Head of caudate nucleus (tissue), 42 donors: Measurements from ENCODE around the gene GPR158.

Experiments
- DNase-seq, 42 donors: peaks; one replicate each; pipeline versions ENCODE4 v3.0.0 to v3.0.0-alpha.2; 2020 to 2021; ENCODE audit warnings: mixed read lengths in 7 of 42
- intact Hi-C: fragments of 100-400 bp; cut with DNase I; formaldehyde crosslinking; loops from one replicate; pipeline ENCODE4 v1.15.0; 2022

GPR158 gene

GRCh38 chr10:25531457-25532061 lies 356.8 kb downstream of the GPR158 start:
- intact Hi-C loops = no loop called here
- no peak for DNase-seq

DNA sequence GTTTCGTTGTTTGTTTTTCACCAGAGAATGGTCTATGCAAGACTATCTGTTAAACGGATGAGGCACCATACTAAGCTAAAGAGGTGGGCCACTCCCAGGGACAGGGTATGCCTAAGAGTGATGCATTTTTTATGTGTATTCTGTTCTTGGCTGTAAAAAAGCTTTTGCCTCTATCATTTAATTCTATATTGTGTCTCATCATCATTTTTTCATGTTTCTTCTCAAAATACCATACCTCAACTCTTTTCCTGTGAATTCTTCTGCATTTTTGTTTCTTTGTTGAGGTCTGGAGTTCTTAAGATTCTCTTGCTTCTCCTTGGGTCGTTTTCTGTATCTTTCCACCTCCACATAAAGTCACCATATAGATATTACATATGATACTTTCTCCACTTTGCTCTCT lies 357.4 kb downstream of the GPR158 start:
- no peak for DNase-seq
- intact Hi-C loops = no loop called here

- intact Hi-C loops = no loop called here
- no peak for DNase-seq
Observed at GRCh38 chr10:25536027-25536426, 361.2 kb downstream of the GPR158 start.

- DNase-seq = peak in 35 of 42 donors; percentile 5 to 84 (median 50)
- intact Hi-C loops = no loop called here
Observed at GRCh38 chr10:25547382-25547781, 372.6 kb downstream of the GPR158 start.

GRCh38 chr10:25552283-25552919 lies 377.6 kb downstream of the GPR158 start:
- intact Hi-C loops = no loop called here
- DNase-seq = no peak

- intact Hi-C loops = no loop called here
- DNase-seq = no peak
Observed at GRCh38 chr10:25555865-25556264, 381.1 kb downstream of the GPR158 start.

GRCh38 chr10:25556457-25556856 lies 381.7 kb downstream of the GPR158 start:
- intact Hi-C loops = no loop called here
- no peak for DNase-seq

- intact Hi-C loops = no loop called here
Observed at GRCh38 chr10:25557136-25557535, 382.3 kb downstream of the GPR158 start.

GRCh38 chr10:25561758-25562157 lies 387.0 kb downstream of the GPR158 start:
- intact Hi-C loops = no loop called here
- no peak for DNase-seq

More at GRCh38 chr10:25557136-25557535, 382.3 kb downstream of the GPR158 start:
- no peak for DNase-seq

DNA sequence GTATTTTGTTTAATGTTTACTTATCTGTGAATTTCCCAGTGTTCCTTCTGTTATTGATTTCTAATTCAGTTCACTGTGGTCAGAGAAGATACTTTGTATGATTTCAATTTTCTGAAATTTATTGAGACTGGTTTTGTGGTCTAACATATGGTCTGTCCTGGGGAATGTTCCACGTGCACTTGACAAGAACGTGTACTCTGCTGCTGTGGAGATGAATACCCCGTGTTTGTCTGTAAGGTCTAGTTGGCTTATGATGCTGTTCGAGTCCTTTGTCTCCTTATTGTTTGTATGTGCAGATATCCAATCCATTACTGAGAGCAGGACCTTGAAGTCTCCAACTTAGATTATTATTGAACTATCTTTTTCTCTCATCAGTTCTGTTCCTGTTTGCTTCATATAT lies 387.7 kb downstream of the GPR158 start:
- no peak for DNase-seq
- intact Hi-C loops = no loop called here

- intact Hi-C loops = no loop called here
- no peak for DNase-seq
Observed at GRCh38 chr10:25564351-25564750, 389.6 kb downstream of the GPR158 start.

DNA sequence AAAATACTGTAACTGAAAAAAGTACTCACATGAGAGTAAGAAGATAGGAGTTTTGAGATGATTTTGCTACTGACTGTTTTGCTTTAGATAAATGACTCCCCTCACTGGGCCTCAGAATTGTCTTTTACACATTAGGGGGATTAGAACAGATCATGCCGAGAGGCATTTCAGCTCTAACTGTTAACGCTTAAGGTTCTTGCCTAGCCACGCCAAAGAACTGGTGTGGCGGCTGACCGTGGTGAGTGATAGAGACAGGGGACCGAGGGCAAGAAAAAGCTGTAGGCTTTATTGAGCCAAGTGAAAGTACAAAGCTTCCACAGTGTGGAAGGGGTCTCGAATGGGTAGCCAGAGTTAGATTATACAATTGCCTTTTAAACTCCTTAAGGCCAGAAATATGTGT lies 390.8 kb downstream of the GPR158 start:
- DNase-seq = no peak
- intact Hi-C loops = no loop called here

- DNase-seq = no peak
- intact Hi-C loops = no loop called here
Observed at GRCh38 chr10:25573316-25573715, 398.5 kb downstream of the GPR158 start.

DNA sequence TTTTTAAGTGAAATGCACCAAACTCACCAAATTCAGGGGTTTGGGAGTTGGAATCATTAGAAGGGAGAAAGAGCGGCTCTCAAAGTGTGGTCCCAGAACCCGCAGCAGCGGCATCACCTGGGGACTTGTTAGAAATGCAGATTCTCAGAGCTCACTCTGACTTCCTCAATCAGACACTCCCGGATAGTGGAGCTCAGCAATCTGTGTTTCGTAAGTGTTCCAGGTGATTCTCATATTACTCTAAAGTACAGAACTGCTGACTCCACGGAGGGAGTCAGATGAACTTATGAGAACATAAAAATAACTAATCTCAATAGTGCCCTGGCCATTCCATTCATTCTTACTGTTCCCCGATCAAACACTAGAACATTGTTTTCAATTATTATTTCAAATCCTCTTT lies 400.5 kb downstream of the GPR158 start:
- DNase-seq = no peak
- intact Hi-C loops = no loop called here

DNA sequence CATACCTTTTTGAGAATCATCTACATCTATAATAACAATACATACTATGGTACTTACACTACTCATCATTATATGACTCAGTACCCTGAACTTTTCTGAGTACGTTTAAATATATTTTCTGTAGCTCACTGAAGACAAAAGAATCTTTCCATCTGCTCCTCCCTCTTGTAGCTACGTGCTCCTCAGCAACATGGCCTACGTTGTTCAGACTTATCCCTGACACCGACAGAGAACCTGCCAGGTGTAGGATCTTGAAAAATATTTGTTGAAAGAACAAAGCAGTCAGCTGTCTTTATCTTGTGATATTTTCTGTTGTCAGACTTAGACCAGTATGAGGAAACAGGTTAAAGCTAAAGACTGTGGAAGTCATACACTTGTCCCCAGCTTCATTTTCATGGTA lies 403.3 kb downstream of the GPR158 start:
- intact Hi-C loops = no loop called here
- DNase-seq = no peak

- intact Hi-C loops = no loop called here
- DNase-seq = no peak
Observed at GRCh38 chr10:25582961-25583360, 408.2 kb downstream of the GPR158 start.

GRCh38 chr10:25600651-25601050 lies 425.9 kb downstream of the GPR158 start:
- no peak for DNase-seq
- intact Hi-C loops = no loop called here

DNA sequence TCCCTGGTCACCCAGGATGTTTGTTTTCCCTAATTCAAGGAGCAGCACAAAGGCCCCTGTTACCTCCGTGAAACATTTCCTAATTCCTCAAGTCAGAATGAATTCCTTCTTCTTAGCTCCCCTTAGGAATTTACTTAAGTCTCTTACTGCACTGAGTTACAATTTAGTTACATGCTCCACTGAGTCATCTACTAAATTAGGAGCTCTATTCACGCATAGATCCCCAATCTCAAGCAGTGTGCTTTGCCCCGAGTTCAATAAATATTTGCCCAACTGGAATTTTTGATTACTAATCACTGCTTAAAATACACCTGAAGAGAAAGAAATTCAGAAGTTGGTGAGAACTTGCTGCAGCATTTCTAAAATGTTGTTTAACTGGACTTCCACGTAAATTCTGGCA lies 429.8 kb downstream of the GPR158 start:
- intact Hi-C loops = no loop called here
- no peak for DNase-seq

DNA sequence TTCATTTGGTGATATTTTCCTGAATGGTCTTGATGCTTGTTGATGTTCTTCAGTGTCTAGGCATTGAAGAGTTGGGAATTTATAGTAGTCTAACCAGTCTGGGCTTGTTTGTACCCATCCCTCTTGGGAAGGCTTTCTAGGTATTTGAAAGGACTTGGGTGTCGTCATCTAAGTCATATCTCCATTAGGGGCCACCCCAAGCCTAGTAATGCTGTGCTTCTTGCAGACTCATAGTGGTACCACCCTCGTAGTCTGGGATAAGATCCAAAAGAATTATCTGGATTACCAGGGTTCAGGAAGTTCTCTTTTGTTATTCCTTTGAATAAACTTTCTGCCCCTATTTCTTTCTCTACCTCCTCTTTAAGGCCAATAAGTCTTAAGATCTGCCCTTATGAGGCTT lies 439.9 kb downstream of the GPR158 start:
- DNase-seq = no peak
- intact Hi-C loops = no loop called here

DNA sequence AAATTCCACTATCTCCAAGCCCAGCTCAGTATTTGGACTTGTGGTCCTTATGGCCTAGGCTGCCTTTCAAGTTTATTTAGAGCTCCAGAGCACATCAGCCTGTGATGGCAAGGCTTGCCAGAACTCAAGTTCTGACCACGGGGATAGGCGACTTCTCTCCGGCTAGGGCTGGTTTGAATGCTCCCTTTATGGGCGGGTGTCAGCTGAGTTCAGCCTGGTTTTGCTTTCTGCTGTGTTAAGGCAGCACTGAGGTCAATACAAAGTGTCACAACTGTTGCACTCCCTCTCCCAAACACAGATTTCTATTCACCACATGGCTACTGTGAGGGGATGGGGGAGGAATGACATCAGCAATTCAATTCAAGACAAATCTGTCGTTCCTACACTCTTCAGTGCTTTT lies 441.1 kb downstream of the GPR158 start:
- intact Hi-C loops = no loop called here
- DNase-seq = no peak

DNA sequence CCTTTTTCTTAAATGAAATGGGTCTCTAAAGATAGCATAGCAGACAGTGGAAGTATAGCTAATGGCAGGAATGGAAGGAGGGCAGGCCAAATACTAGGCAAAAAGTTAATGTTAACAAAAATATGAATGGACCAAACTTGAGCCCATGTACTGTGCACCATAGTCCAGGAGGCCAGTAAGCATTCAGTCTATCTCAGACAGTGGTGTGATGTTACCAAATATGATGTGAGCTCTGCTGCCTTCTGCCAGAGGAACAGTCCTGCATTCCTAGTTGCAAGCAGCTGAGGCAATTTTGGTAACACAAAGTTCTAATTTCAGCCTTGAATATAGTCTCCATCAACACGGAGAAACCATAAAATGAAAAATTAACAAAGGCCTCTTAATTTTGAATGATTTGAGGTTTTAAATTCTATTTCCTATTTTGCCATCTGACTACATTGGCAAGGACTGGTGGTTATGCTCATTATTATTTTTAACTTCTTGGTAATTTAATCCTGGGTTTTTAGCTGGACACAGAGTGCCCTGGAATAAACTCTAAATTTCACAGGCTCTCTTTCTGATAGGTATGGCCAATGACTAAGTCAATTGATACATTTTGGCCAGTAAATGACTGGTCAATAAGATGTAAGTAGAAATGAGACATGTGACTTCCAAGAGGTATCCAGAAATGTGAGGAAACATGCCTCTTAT lies 442.2 kb downstream of the GPR158 start:
- no peak for DNase-seq
- intact Hi-C loops = no loop called here
